Measurements from ENCODE around the gene TMIGD2.

GRCh38 chr19:4305257-4305612 lies 3.0 kb upstream of the TMIGD2 start:
- no peak for TF ChIP-seq POLR2AphosphoS5 (IDR thresholded peaks at IDR 0.05; ENCODE audit: low read depth, low read length)
- TF ChIP-seq, protein P1, sequence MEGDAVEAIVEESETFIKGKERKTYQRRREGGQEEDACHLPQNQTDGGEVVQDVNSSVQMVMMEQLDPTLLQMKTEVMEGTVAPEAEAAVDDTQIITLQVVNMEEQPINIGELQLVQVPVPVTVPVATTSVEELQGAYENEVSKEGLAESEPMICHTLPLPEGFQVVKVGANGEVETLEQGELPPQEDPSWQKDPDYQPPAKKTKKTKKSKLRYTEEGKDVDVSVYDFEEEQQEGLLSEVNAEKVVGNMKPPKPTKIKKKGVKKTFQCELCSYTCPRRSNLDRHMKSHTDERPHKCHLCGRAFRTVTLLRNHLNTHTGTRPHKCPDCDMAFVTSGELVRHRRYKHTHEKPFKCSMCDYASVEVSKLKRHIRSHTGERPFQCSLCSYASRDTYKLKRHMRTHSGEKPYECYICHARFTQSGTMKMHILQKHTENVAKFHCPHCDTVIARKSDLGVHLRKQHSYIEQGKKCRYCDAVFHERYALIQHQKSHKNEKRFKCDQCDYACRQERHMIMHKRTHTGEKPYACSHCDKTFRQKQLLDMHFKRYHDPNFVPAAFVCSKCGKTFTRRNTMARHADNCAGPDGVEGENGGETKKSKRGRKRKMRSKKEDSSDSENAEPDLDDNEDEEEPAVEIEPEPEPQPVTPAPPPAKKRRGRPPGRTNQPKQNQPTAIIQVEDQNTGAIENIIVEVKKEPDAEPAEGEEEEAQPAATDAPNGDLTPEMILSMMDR (IDR thresholded peaks at IDR 0.05), result no peak
- TF ChIP-seq, protein P2, sequence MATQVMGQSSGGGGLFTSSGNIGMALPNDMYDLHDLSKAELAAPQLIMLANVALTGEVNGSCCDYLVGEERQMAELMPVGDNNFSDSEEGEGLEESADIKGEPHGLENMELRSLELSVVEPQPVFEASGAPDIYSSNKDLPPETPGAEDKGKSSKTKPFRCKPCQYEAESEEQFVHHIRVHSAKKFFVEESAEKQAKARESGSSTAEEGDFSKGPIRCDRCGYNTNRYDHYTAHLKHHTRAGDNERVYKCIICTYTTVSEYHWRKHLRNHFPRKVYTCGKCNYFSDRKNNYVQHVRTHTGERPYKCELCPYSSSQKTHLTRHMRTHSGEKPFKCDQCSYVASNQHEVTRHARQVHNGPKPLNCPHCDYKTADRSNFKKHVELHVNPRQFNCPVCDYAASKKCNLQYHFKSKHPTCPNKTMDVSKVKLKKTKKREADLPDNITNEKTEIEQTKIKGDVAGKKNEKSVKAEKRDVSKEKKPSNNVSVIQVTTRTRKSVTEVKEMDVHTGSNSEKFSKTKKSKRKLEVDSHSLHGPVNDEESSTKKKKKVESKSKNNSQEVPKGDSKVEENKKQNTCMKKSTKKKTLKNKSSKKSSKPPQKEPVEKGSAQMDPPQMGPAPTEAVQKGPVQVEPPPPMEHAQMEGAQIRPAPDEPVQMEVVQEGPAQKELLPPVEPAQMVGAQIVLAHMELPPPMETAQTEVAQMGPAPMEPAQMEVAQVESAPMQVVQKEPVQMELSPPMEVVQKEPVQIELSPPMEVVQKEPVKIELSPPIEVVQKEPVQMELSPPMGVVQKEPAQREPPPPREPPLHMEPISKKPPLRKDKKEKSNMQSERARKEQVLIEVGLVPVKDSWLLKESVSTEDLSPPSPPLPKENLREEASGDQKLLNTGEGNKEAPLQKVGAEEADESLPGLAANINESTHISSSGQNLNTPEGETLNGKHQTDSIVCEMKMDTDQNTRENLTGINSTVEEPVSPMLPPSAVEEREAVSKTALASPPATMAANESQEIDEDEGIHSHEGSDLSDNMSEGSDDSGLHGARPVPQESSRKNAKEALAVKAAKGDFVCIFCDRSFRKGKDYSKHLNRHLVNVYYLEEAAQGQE (IDR thresholded peaks at IDR 0.05; ENCODE audit: insufficient read depth in 1 of 2, low read depth in 2 of 2, low read length in 1 of 2), result no peak
